ENCODE results near the gene ADAMTSL1. TPM values are rescaled to one million over a fixed set of nuclear protein-coding genes. Genes with fewer than 3 reads are reported as not detected.

The ADAMTSL1 gene
- total and polyA plus RNA-seq, 2 donors (not counting 3 experiments of a cell fraction or from before 2014, with no cell fraction given), result 15.0 to 18.4 TPM

- H3K4me2 ChIP-seq (ENCODE audit: insufficient read depth, low read length), result no peak overlapping the region
- H3K4me1 ChIP-seq (ENCODE audit: control insufficient read depth, extremely low read depth, insufficient read depth, low read length), result peaks cover 2% of the 10 kb centered on the region
- H3K4me3 ChIP-seq (replicated peaks in 1 of 3; ENCODE audit: insufficient read depth in 1 of 3, low read depth in 1 of 3, low read length in 3 of 3), result no peak overlapping the region
- FAIRE-seq (no peak), DNase-seq (ENCODE audit: low read depth, low spot score) (no peak)
- CTCF ChIA-PET, result no interaction called here
- dilution Hi-C loops (cut with MboI; ENCODE audit: extremely low pct_ligation_motif_present, low sequenced_read_pairs) (no loop called here), intact Hi-C loops (cut with micrococcal nuclease) (loop anchor here (5.0 kb wide), 1 partner anchor 184 kb away; no protein-coding TSS in a partner anchor)
- no peaks in the 10 kb centered on the region for H3K79me2 ChIP-seq (ENCODE audit: control insufficient read depth, insufficient read depth, low read length)
- no peaks in the 10 kb centered on the region for H4K20me1 ChIP-seq (replicated peaks; ENCODE audit: control insufficient read depth, extremely low read depth, insufficient read depth, low read length)
- no peak overlapping the region for H2AFZ ChIP-seq (ENCODE audit: low read depth, low read length)
- no TSS peak for BruUV-seq (replicated peaks)
- TF ChIP-seq, protein P1, sequence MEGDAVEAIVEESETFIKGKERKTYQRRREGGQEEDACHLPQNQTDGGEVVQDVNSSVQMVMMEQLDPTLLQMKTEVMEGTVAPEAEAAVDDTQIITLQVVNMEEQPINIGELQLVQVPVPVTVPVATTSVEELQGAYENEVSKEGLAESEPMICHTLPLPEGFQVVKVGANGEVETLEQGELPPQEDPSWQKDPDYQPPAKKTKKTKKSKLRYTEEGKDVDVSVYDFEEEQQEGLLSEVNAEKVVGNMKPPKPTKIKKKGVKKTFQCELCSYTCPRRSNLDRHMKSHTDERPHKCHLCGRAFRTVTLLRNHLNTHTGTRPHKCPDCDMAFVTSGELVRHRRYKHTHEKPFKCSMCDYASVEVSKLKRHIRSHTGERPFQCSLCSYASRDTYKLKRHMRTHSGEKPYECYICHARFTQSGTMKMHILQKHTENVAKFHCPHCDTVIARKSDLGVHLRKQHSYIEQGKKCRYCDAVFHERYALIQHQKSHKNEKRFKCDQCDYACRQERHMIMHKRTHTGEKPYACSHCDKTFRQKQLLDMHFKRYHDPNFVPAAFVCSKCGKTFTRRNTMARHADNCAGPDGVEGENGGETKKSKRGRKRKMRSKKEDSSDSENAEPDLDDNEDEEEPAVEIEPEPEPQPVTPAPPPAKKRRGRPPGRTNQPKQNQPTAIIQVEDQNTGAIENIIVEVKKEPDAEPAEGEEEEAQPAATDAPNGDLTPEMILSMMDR (IDR thresholded peaks at IDR 0.05; ENCODE audit: extremely low read depth in 1 of 2, insufficient read depth in 1 of 2, low read depth in 1 of 2, low read length in 2 of 2), result no peak
- no peak for TF ChIP-seq FOS (IDR thresholded peaks at IDR 0.05; ENCODE audit: borderline replicate concordance, insufficient read depth, low read length)
- no peak for TF ChIP-seq GATA2 (IDR thresholded peaks at IDR 0.05; ENCODE audit: insufficient read depth, insufficient read length, low read depth, low read length)
- no peak for TF ChIP-seq EZH2 (IDR thresholded peaks at IDR 0.05; ENCODE audit: borderline replicate concordance, low read depth, low read length, severe bottlenecking)
- no peak for TF ChIP-seq MAX (IDR thresholded peaks at IDR 0.05; ENCODE audit: insufficient read depth, insufficient read length)
- H3K27me3 ChIP-seq (ENCODE audit: control insufficient read depth in 2 of 2, insufficient read depth in 2 of 2, low read length in 2 of 2), result no peaks in the 10 kb centered on the region
- H3K9me3 ChIP-seq (replicated peaks; ENCODE audit: control insufficient read depth, insufficient read depth, low read length), result no peaks in the 10 kb centered on the region
- no peaks in the 10 kb centered on the region for H3K9me1 ChIP-seq (replicated peaks; ENCODE audit: control insufficient read depth, extremely low read depth, insufficient read depth, low read length)
- POLR2A ChIA-PET, result no interaction called here
- no peak overlapping the region for H3K27ac ChIP-seq (ENCODE audit: insufficient read depth, low read depth, low read length)
- H3K36me3 ChIP-seq (ENCODE audit: control insufficient read depth in 2 of 2, extremely low read depth in 1 of 2, insufficient read depth in 2 of 2, low read length in 2 of 2), result no peaks in the 10 kb centered on the region
- no peak overlapping the region for H3K9ac ChIP-seq (replicated peaks; ENCODE audit: extremely low read depth, insufficient read depth, low read length)
These were observed 202.6 kb downstream of the ADAMTSL1 start for GRCh38 chr9:18676525-18676924.
